K562 (cell line): ENCODE measurements around the gene PILRA. TPM values are rescaled to one million over a fixed set of nuclear protein-coding genes. Genes with fewer than 3 reads are reported as not detected.
A peak's percentile ranks its signal among the peaks of the same experiment; 100 is the strongest.

Experiments
- ATAC-seq: fragments of 200-7000 bp; cut with Tn5 transposase; 3 replicates; pipeline ENCODE4 v1.9.1; 2020; ENCODE audit warnings: moderate library complexity
- BruUV-seq: library from RNA; stranded (reverse); fragments of 400-500 nt; replicated peaks from 2 replicates; lab custom pipeline; 2021; lab: Mats Ljungman, UMichigan
- CTCF ChIA-PET: fragments of 300-600 bp; formaldehyde crosslinking; extraction: SDS; loops from one replicate; lab custom pipeline; 2021; ENCODE audit warnings: low intra/inter-chr PET ratio; lab: Yijun Ruan, JAX
- POLR2A ChIA-PET: fragments of 300-600, 350-650 bp; sonication (Branson Sonifier 250); formaldehyde crosslinking; extraction: SDS; loops from one replicate; lab custom pipeline; 2021; ENCODE audit warnings: antibody characterized with exemption, inconsistent platforms; lab: Yijun Ruan, JAX
- DNase-seq, 4 experiments: peaks; one replicate each; pipeline versions ENCODE4 v3.0.0 to v3.0.0-alpha.2; 2011 to 2018; ENCODE audit warnings: low spot score in 3 of 4, mixed read lengths in 3 of 4; ENCODE audit errors: extremely low read depth in 1 of 4
- FAIRE-seq: peaks from 2 replicates; lab custom pipeline; 2011; peaks lifted over from hg19 to GRCh38; lab: Jason Lieb, UNC
- H2AFZ ChIP-seq: 2 replicates; pipeline ENCODE4 v1.6.0; 2011; ENCODE audit warnings: low read depth, low read length, control low read depth, inconsistent platforms
- H3K27ac ChIP-seq: fragments of 200-600 bp; 3 replicates; pipeline ENCODE4 v1.8.0; 2011; ENCODE audit warnings: low read depth, mild to moderate bottlenecking, control low read depth, inconsistent platforms, low read length, moderate library complexity, mixed read lengths; ENCODE audit errors: extremely low read depth
- H3K27me3 ChIP-seq, 2 experiments: fragments of 300-600 bp in 1 of 2; 2 replicates in 1 of 2; 3 replicates in 1 of 2; pipeline versions ENCODE4 v1.6.0 to v1.8.0; 2011; ENCODE audit warnings: inconsistent platforms in 2 of 2, low read length in 2 of 2, mild to moderate bottlenecking in 1 of 2, mixed read lengths in 1 of 2, moderate library complexity in 1 of 2; ENCODE audit not compliant: control insufficient read depth in 2 of 2, insufficient read depth in 2 of 2
- H3K36me3 ChIP-seq: fragments of 300-600 bp; 3 replicates; pipeline ENCODE4 v1.8.0; 2011; ENCODE audit warnings: mild to moderate bottlenecking, low read length, inconsistent platforms; ENCODE audit not compliant: control insufficient read depth, insufficient read depth
- H3K4me1 ChIP-seq, 2 experiments: fragments of 200-600 bp in 1 of 2; replicated peaks in 1 of 2; 2 replicates in 1 of 2; 3 replicates in 1 of 2; pipeline versions ENCODE4 v1.5.1 to v1.8.0; 2011; ENCODE audit warnings: inconsistent platforms in 2 of 2, low read length in 2 of 2, mild to moderate bottlenecking in 1 of 2, mixed read lengths in 1 of 2, moderate library complexity in 1 of 2; ENCODE audit not compliant: control insufficient read depth in 2 of 2, insufficient read depth in 2 of 2
- H3K4me2 ChIP-seq: 2 replicates; pipeline ENCODE4 v1.6.1; 2011; ENCODE audit warnings: low read length, control low read depth, inconsistent platforms, mixed read lengths; ENCODE audit not compliant: insufficient read depth
- H3K4me3 ChIP-seq: fragments of 200-600 bp; sonication (generic), shearing (Covaris generic); 2 replicates; pipeline ENCODE4 v1.5.1; 2016; ENCODE audit warnings: control low read depth, inconsistent platforms
- H3K79me2 ChIP-seq: fragments of 200-600 bp; 3 replicates; pipeline ENCODE4 v1.8.0; 2011; ENCODE audit warnings: low read length, inconsistent platforms; ENCODE audit not compliant: control insufficient read depth, insufficient read depth
- H3K9ac ChIP-seq, 2 experiments: 2 replicates each; pipeline versions ENCODE4 v1.6.0 to v1.6.1; 2011; ENCODE audit warnings: low read depth in 2 of 2, low read length in 2 of 2, control low read depth in 1 of 2, inconsistent platforms in 1 of 2, mild to moderate bottlenecking in 1 of 2, mixed read lengths in 1 of 2; ENCODE audit not compliant: insufficient read depth in 1 of 2
- H3K9me1 ChIP-seq: one replicate; pipeline ENCODE4 v1.6.0; 2011; ENCODE audit warnings: inconsistent platforms, mild to moderate bottlenecking, low read length, moderate library complexity; ENCODE audit not compliant: control insufficient read depth, insufficient read depth
- H3K9me3 ChIP-seq: replicated peaks from 2 replicates; pipeline ENCODE4 v1.5.1; 2011; ENCODE audit warnings: low read depth, low read length, inconsistent platforms; ENCODE audit not compliant: control insufficient read depth, insufficient read depth
- H4K20me1 ChIP-seq: replicated peaks from 2 replicates; pipeline ENCODE4 v1.6.1; 2011; ENCODE audit warnings: low read length, inconsistent platforms, mixed read lengths; ENCODE audit not compliant: control insufficient read depth, insufficient read depth
- CBFA2T3 ChIP-seq: fragments of 450-650 bp; IDR thresholded peaks from 2 replicates; pipeline ENCODE4 v1.6.1; 2017
- DACH1 ChIP-seq: fragments of 450-650 bp; IDR thresholded peaks from 2 replicates; pipeline ENCODE4 v1.6.1; 2018; ENCODE audit not compliant: partially characterized antibody
- ELF1 ChIP-seq: fragments of 200-800 bp; sonication (Bioruptor generic); IDR thresholded peaks from 2 replicates; pipeline ENCODE4 v1.6.1; 2016; ENCODE audit warnings: missing genetic modification characterization, missing compliant biosample characterization
- GATAD2B ChIP-seq: fragments of 450-650 bp; IDR thresholded peaks from 2 replicates; pipeline ENCODE4 v1.6.1; 2017; ENCODE audit warnings: mild to moderate bottlenecking, borderline replicate concordance
- KAT7 ChIP-seq: sonication (generic); formaldehyde crosslinking; IDR thresholded peaks from 2 replicates; pipeline ENCODE4 v1.8.0; 2022; ENCODE audit warnings: missing genetic modification reagents, mild to moderate bottlenecking, borderline replicate concordance
- LCOR ChIP-seq: sonication (generic); formaldehyde crosslinking; IDR thresholded peaks from 2 replicates; pipeline ENCODE4 v1.8.0; 2022; ENCODE audit warnings: mild to moderate bottlenecking, missing genetic modification reagents
- PRPF4 ChIP-seq: fragments of 200-400 bp; formaldehyde crosslinking; IDR thresholded peaks from one replicate; pipeline ENCODE4 v1.6.1; 2017; ENCODE audit warnings: low read length, low read depth, mild to moderate bottlenecking; ENCODE audit not compliant: insufficient read depth, poor library complexity, severe bottlenecking
- SRSF1 ChIP-seq: fragments of 200-400 bp; formaldehyde crosslinking; IDR thresholded peaks from 2 replicates; pipeline ENCODE4 v1.6.1; 2017; ENCODE audit warnings: mild to moderate bottlenecking, low read depth, low read length, moderate library complexity
- THRAP3 ChIP-seq: fragments of 450-650 bp; IDR thresholded peaks from 2 replicates; pipeline ENCODE4 v1.6.1; 2016; ENCODE audit warnings: mild to moderate bottlenecking, inconsistent platforms, borderline replicate concordance
- ZKSCAN1 ChIP-seq: fragments of 150-350 bp; IDR thresholded peaks from 2 replicates; pipeline ENCODE4 v1.6.1; 2016; ENCODE audit warnings: low read depth, low read length
- ZNF217 ChIP-seq: sonication (generic); formaldehyde crosslinking; IDR thresholded peaks from 2 replicates; pipeline ENCODE4 v1.8.0; 2022; ENCODE audit warnings: mild to moderate bottlenecking, missing genetic modification reagents
- ZNF23 ChIP-seq: fragments of 250-450 bp; sonication (Bioruptor Pico); IDR thresholded peaks from 2 replicates; pipeline ENCODE4 v1.4.0; 2020; ENCODE audit warnings: mild to moderate bottlenecking
- ZZZ3 ChIP-seq: fragments of 450-650 bp; IDR thresholded peaks from 2 replicates; pipeline ENCODE4 v1.6.1; 2016; ENCODE audit warnings: antibody characterized with exemption, mild to moderate bottlenecking, moderate library complexity
- WGBS: fragments of 100-300 bp; shearing (Covaris generic); methylation state at CpG from one replicate; pipeline ENCODE4 v1.1.6; 2016; ENCODE audit warnings: low coverage, mixed read lengths; ENCODE audit not compliant: insufficient coverage; ENCODE audit errors: missing lambda C conversion rate; 5-methylcytosine and 5-hydroxymethylcytosine counted together
- in situ Hi-C: fragments of 300-500 bp; cut with MboI; formaldehyde crosslinking; loops from 4 replicates; pipeline ENCODE4 v1.15.0; 2018; ENCODE audit warnings: inconsistent platforms, mixed read lengths
- intact Hi-C: fragments of 100-400 bp; cut with micrococcal nuclease; formaldehyde crosslinking; loops from 2 replicates; pipeline ENCODE4 v1.14.2; 2022
- polyA plus RNA-seq, 8 experiments: library from polyadenylated mRNA; depleted of rRNA in 4 of 8; stranded (reverse) in 5 of 8; unstranded in 3 of 8; fragments of >200 nt; fragmentation: Nextera tagmentation in 2 of 8; fragmentation: Illumina TruSeq in 1 of 8; extraction: Ambion mirVana in 2 of 8; extraction: Trizol in 1 of 8; gene quantifications; 2 replicates each; pipeline versions ENCODE4 v1.2.1 to v1.2.3, GENCODE V29; 2011 to 2014; ENCODE audit warnings: inconsistent platforms in 1 of 8, missing spikeins in 1 of 8
- total RNA-seq, 7 experiments: library from RNA; depleted of rRNA in 6 of 7; stranded (reverse); fragments of >200 nt in 6 of 7; fragmentation: Illumina TruSeq in 2 of 7; extraction: Trizol in 2 of 7; gene quantifications; 2 replicates each; pipeline versions ENCODE4 v1.2.1 to v1.2.3, GENCODE V29; 2011 to 2021; ENCODE audit warnings: low replicate concordance in 1 of 7
- TF ChIP-seq, protein P1 (sequence below): fragments of 450-650 bp; IDR thresholded peaks from 2 replicates; pipeline ENCODE4 v1.6.1; 2016; ENCODE audit warnings: low read depth, mild to moderate bottlenecking, moderate library complexity
- TF ChIP-seq, protein P2 (sequence below): fragments of 450-650 bp; IDR thresholded peaks from 2 replicates; pipeline ENCODE4 v1.6.1; 2017; ENCODE audit warnings: antibody characterized with exemption, mild to moderate bottlenecking
- TF ChIP-seq, protein P3 (sequence below): fragments of 450-650 bp; IDR thresholded peaks from 2 replicates; pipeline ENCODE4 v1.6.1; 2017; ENCODE audit warnings: antibody characterized with exemption

PILRA gene
- total and polyA plus RNA-seq, 9 of the 15 experiments (the other 6 are each of a cell fraction or from before 2014, with no cell fraction given), result 0.13 to 1.8 (median 0.62) TPM

DNA sequence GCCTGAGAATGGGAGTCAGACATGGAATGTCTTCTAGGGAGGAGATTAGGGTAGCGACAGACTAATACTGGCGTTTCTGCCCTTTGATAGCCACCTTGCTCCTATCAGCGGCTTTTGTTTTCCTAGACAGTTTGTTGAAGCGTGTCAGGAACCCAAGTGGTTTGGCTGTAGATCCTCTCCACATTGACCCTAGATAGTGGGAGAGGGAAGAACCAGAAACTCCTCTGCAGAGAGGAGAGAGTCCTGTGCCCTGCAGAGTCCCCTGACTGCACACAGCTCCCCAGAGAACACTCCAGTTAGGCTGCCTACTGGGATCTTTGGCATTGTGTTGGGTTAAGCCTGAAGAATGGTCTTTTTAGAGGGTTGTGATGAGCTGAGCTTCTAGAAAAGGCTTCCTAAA lies 58.8 kb downstream of the PILRA start:
- peak overlapping the region; percentile 97 for H3K4me2 ChIP-seq
- TF ChIP-seq CBFA2T3 (peak; percentile 62), DACH1 (no peak), ELF1 (no peak), LCOR (CRISPR knock-in tag) (no peak), GATAD2B (no peak), SRSF1 (no peak), ZZZ3 (no peak), ZKSCAN1 (no peak), ZNF217 (CRISPR knock-in tag) (no peak), ZNF23 (CRISPR knock-in tag) (no peak), PRPF4 (no peak), KAT7 (peak; percentile 73; the same call in 1 of the 2 replicates), THRAP3 (no peak)
- TF ChIP-seq, protein P1, sequence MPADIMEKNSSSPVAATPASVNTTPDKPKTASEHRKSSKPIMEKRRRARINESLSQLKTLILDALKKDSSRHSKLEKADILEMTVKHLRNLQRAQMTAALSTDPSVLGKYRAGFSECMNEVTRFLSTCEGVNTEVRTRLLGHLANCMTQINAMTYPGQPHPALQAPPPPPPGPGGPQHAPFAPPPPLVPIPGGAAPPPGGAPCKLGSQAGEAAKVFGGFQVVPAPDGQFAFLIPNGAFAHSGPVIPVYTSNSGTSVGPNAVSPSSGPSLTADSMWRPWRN, result peak; percentile 49; the same call in 1 of the 2 replicates
- TF ChIP-seq, protein P2, sequence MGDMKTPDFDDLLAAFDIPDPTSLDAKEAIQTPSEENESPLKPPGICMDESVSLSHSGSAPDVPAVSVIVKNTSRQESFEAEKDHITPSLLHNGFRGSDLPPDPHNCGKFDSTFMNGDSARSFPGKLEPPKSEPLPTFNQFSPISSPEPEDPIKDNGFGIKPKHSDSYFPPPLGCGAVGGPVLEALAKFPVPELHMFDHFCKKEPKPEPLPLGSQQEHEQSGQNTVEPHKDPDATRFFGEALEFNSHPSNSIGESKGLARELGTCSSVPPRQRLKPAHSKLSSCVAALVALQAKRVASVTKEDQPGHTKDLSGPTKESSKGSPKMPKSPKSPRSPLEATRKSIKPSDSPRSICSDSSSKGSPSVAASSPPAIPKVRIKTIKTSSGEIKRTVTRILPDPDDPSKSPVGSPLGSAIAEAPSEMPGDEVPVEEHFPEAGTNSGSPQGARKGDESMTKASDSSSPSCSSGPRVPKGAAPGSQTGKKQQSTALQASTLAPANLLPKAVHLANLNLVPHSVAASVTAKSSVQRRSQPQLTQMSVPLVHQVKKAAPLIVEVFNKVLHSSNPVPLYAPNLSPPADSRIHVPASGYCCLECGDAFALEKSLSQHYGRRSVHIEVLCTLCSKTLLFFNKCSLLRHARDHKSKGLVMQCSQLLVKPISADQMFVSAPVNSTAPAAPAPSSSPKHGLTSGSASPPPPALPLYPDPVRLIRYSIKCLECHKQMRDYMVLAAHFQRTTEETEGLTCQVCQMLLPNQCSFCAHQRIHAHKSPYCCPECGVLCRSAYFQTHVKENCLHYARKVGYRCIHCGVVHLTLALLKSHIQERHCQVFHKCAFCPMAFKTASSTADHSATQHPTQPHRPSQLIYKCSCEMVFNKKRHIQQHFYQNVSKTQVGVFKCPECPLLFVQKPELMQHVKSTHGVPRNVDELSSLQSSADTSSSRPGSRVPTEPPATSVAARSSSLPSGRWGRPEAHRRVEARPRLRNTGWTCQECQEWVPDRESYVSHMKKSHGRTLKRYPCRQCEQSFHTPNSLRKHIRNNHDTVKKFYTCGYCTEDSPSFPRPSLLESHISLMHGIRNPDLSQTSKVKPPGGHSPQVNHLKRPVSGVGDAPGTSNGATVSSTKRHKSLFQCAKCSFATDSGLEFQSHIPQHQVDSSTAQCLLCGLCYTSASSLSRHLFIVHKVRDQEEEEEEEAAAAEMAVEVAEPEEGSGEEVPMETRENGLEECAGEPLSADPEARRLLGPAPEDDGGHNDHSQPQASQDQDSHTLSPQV, result no peak
- TF ChIP-seq, protein P3, sequence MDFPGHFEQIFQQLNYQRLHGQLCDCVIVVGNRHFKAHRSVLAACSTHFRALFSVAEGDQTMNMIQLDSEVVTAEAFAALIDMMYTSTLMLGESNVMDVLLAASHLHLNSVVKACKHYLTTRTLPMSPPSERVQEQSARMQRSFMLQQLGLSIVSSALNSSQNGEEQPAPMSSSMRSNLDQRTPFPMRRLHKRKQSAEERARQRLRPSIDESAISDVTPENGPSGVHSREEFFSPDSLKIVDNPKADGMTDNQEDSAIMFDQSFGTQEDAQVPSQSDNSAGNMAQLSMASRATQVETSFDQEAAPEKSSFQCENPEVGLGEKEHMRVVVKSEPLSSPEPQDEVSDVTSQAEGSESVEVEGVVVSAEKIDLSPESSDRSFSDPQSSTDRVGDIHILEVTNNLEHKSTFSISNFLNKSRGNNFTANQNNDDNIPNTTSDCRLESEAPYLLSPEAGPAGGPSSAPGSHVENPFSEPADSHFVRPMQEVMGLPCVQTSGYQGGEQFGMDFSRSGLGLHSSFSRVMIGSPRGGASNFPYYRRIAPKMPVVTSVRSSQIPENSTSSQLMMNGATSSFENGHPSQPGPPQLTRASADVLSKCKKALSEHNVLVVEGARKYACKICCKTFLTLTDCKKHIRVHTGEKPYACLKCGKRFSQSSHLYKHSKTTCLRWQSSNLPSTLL, result no peak

More for the DNA sequence above, 58.8 kb downstream of the PILRA start:
- H3K79me2 ChIP-seq, result peaks cover 70% of the 10 kb centered on the region
- no peak for ATAC-seq
- peak overlapping the region; percentile 96 to 97; a peak in 3 of 4 replicates for H3K9ac ChIP-seq
- BruUV-seq, result no TSS peak
- H3K36me3 ChIP-seq, result peaks cover 51% of the 10 kb centered on the region
- intact Hi-C loops (no loop called here), in situ Hi-C loops (no loop called here)
- peaks cover 42 to 73% of the 10 kb centered on the region in 2 experiments for H3K4me1 ChIP-seq
- H4K20me1 ChIP-seq, result peaks cover 26% of the 10 kb centered on the region
- WGBS, result 3% methylated on average over 4 of the region's 4 CpGs
- ChIA-PET POLR2A (interaction anchor here (0.5 to 5.4 kb wide), 4 partner anchors 13 to 347 kb away, joined by 3 to 29 read pairs (median 4); no protein-coding TSS in a partner anchor), CTCF (no interaction called here)
- peaks cover 4% of the 10 kb centered on the region; the same call in 1 of the 2 replicates for H3K9me3 ChIP-seq
- FAIRE-seq, result peak; percentile 63
- peaks cover 15% of the 10 kb centered on the region for H3K9me1 ChIP-seq
- DNase-seq, result peak in 1 of 4 experiments; percentile 64
- no peaks in the 10 kb centered on the region for H3K27me3 ChIP-seq
- no peak overlapping the region for H2AFZ ChIP-seq
- H3K4me3 ChIP-seq, result peak overlapping the region; percentile 82
- H3K27ac ChIP-seq, result peak overlapping the region; percentile 98
